NCI-H510A treated with DMSO at 0.1 percent for 48 hours (cell line): ENCODE measurements around the gene CFAP20.
"Not testable (repeated sequence)": the region's sequence is repeated elsewhere in the genome, so short reads cannot be mapped to it uniquely, and the experiment has no call there.

Experiments used
- DNase-seq: peaks from one replicate; lab custom pipeline; 2025; lab: John Stamatoyannopoulos, UW

Gene CFAP20

DNA sequence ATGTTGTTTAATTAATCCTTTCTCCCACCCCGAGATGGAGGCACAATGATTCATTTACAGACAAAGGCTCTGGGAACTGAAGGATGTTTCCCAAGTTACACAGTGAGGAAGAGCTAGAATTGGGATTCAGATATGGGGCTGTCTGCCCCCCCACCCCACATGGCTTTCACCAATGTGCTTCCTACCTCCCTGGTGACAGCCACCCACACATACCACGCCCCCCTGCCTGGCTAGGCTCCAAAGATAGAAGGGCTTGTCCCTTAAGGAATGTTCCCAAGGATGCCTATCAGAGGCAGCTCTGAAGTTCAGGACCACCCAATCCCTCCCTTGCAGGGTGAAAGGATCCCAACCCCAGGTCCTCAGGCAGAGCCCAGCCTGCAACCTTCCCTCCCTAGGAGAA is 32.9 kb downstream of the CFAP20 start:
- DNase-seq: no peak

DNA sequence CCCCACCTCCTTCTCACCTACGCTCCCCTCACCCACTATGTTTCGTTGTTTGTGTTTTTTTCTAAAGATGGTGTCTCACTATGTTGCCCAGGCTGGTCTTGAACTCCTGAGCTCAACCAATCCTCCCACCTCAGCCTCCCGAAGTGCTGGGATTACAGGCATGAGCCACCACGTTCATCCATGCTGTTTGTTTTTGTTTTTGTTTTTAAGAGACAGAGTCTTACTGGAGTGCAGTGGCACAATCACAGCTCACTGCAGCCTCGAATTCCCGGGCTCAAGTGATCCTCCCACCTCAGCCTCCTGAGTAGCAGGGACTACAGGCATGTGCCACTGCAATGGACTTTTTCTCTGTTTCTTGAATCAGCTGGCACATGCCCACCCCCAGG is 33.6 kb downstream of the CFAP20 start:
- DNase-seq: not testable (repeated sequence)

DNA sequence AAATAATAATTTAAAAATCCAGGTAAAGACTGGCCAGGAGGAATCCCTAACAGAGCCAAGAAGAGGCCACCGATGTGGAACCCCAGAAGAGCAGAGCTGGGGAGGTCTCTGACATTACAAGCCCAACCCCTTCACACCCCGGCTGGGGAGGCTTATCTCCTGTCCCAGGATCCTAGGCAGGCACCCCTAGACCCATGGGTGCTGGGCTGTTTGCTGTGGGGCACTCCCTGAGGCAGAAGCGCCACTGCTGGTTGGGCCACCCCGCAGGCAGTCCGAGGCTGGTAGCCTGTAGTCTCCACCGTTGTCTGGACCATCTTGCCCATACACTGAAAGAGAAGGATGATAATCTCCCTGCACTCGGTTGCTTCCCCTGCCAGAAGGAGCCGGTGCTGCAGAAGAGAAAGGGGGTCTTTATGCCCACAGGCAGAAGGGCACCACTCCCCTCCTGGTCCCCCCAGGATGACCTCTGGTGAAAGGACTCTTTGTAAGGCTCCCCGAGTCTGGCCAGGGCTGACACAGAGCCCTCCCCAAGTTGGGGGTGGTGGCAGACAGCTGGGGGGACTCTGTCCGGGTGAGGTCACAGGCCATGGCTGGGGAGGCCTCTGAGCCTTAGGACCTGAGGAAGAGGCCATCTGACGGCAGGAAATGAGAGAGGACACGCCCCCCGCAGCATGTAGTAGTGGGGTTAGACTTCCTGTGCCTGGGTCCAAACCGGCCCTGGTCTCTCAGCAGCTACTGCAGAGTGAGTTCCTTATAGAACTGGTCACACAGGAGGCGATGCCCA is 34.2 kb downstream of the CFAP20 start:
- DNase-seq: no peak

DNA sequence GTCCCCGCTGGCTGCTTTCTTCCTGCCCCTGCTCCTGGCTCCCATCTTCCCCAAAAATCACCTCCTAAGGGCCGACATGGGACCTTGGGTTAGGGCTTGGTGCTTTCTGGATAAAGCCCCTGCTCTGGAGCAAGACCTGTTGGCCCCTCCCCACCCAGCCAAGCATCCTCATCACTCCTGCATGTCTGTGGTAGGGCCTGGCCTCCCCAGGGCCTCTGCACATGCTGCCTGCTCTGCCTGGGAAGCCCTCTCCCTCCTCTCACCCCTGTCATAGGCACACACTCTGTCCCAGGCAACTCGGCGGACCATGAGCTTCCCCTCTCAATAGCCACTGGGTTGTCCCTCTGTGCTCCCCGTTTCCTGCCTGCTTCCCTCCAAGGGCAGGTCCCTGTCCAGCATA is 35.2 kb downstream of the CFAP20 start:
- DNase-seq: no peak

DNA sequence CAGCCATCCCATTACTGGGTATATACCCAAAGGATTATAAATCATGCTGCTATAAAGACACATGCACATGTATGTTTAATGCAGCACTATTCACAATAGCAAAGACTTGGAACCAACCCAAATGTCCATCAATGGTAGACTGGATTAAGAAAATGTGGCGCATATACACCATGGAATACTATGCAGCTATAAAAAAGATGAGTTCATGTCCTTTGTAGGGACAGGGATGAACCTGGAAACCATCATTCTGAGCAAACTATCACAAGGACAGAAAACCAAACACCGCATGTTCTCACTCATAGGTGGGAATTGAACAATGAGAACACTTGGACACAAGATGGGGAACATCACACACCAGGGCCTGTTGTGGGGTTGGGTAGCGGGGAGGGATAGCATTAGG is 38.8 kb downstream of the CFAP20 start:
- DNase-seq: not testable (repeated sequence)

DNA sequence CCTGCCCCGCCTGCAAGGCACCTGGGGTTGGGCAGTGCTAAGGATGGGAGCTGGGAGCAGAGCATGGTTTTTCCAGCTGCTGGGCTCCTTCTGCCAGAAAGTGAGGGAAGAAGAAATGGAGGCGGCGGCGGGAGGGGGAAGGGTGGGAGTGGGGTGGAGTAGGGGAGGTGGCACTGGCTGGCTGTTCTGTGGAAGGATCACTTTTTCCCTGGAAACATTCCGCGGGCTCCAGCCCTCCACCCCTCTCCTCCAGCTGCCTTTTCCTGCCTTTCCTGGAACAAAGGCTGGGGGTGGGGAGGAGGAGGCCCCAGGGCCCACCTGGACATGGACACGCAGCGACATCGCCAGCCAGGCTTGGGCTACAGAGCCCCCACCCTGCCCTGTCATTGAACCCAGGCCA is 41.1 kb downstream of the CFAP20 start:
- no peak for DNase-seq

DNA sequence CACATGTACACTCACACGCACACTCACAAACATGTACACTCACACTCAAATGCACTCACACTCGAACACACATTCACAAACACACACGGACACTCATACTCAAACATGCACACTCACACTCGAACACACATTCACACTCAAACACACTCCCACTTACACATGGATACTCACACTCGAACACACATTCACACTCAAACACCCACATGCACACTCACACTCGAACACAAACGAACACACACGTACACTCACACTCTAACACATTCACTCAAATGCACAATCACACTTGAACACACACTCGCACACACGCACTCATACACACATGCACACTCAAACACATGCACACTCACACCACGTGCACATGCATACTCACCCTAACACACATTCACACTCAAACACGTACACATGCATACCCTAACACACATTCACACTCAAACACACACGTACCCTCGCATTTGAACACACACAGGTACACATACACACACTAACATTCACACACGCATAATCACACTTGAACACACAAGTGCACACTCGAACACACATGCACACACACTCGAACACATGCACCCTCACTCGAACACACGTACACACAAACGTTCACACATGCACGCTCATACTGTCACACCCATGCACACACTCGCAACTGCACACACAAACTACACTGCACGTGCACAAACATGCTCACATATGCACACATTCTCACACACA is 41.8 kb downstream of the CFAP20 start:
- no peak for DNase-seq

DNA sequence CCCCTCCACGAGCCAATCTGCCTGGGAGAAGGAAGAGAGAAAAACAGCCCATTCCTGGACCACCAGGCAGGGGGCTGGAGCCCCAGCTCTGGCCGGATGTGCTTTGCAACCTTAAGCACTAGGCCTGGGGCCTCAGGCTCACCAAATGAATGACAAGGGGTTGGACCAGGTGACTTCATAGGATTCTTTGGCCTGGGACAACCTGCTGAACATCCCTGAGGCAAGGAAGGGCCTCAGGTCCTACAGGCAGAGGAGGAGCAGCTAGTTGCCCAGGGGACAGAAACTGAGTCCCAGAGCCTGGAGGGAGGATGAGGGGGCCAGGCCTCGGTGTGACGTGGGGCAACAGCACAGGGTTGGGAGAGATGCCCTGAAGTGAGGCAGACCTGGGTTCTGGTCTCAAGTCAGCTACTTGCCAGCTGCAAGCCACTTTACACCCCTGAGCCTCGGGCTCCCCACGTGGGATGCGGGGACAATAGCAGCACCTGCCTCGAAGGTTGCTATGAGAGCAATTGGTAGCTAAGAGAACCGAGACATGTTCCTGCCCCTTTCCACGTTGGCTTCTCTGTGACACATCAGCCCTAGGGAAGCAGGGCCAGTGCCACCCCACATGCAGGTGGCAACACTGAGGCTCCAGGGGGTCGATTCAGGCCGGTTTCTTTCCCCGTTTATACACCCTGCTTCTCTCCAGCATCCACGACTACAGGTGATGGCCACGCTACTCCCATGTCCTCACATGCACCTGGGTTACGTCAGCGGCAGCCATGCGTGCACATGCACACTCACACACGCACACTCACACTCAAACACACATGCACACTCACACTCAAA is 42.6 kb downstream of the CFAP20 start:
- no peak for DNase-seq

DNA sequence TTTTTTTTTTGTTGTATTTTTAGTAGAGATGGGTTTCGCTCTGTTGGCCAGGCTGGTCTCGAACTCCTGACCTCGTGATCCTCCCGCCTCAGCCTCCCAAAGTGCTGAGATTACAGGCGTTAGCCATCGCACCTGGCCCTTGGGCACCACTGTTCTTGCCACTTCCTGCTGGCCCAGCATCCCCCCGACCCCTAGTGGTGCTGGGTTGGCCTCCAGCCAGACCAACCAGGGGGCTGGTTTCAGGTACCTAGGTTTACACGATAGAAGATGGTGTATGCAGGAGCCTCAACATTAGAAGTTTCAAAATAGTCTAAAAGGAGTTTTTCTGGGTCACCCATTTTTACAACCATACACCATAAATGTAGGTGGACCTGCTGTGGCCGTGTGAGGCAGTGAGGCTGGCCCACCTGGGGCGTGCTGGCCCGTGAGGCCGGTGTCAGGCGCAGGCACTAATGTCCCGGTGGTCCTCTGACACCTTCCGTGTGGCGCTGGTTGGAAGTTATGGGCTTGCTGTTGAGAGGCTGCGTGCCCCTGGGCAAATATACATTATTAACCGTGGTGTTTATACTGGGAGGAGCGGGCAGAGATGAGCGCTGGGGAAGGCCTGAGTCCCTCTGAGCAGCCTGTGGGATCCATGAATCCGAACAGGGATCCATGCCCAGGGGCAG is 43.5 kb downstream of the CFAP20 start:
- no peak for DNase-seq

DNA sequence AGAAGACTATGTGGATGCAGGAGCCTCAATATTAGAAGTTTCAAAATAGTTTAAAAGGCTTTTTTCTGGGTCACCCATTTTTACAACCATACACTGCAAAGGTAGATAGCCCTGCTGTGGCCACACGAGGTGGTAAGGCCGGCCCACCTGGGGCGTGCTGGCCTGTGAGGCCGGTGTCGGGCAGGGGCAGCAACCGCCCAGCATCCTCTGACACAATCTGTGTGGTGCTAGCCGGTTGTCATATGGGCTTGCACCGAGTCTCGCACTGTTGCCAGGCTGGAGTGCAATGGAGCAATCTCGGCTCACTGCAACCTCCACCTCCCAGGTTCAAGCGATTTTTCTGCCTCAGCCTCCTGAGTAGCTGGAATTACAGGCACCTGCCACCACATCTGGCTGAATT is 44.0 kb downstream of the CFAP20 start:
- no peak for DNase-seq

DNA sequence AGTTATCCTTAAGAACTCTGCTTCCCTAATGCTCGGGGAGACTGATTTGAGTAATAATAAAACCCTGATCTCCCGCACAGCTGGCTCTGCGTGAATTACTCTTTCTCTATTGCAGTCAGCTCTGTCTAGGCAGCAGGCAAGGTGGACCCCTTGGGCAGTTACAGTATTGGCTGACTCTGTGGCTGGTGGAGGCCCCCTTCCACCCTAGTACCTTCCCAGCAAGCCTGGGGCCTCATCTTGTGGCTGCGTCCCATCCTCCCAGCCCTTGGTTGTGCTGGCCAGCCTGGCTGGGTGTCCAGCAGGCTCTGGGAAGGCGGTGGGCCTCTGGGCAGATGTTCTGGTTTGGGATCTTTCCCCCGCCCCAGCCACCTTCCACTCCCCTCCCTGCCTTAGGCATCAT is 44.5 kb downstream of the CFAP20 start:
- DNase-seq: no peak

DNA sequence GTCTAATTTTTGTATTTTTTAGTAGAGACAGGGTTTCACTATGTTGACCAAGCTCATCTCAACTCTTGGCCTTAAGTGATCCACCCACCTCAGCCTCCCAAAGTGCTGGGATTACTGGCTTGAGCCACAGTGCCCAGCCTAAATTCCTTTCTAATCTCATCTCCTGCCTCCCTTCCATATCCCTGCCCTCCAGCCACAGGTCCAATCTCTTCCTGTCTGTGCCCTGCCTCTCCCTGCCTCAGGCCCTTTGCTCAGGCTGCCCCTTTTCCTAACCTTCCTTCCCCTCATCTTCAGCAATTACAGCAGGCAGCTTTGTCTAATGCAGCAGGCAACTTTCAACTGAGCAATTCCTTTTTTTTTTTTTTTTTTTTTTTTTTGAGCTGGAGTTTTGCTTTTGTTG is 46.8 kb downstream of the CFAP20 start:
- DNase-seq: no peak

DNA sequence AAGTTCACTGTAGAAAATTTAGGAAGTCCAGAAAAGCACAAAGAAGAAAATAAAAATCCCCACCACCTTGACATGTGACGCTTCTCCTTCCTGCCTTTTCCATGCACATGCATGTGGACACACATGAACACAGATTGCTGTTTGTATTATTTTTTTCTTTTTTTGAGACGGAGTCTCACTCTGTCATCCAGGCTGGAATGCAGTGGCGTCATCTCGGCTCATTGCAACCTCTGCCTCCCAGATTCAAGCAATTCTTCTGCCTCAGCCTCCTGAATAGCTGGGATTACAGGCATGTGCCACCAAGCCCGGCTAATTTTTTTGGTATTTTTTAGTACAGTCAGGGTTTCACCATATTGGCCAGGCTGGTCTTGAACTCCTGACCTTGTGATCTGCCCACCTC is 48.5 kb downstream of the CFAP20 start:
- DNase-seq: not testable (repeated sequence)

DNA sequence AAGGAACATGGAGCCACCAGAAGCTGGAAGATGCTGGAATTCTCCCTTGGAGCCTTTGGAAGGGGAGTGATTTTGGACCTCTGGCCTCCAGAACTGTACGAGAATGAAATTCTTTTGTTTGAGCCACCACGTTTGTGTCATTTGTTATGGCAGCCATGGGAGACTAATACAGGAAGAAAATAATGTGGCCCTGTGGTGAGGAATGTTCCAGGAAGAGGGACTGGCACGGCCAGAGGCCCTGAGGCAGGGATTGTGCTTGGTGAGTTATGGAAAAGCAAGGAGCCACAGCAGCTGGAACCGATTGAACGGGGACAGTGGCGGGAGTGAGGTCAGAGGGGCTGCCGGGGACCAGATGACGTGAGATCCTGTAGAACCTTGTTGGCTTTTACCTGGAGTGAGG is 51.4 kb downstream of the CFAP20 start:
- no peak for DNase-seq

DNA sequence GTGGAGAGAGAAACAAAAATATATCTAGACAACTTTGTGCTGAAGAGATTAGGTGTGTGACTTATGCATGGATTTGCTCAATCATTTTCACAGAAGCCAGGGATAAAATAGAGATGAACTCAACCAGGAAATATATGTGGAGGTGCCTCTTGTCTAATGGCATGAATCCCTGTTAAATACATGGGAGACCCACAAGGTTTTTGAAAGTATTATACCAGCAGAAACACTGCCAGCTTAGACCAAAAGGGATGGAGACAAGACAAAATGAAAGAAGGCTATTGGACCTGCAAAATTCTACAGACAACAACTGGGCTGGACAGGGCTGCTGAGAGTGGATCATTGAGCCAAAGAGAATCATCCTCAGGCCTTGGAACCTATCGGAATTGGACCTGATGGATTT is 52.7 kb downstream of the CFAP20 start:
- DNase-seq: no peak

DNA sequence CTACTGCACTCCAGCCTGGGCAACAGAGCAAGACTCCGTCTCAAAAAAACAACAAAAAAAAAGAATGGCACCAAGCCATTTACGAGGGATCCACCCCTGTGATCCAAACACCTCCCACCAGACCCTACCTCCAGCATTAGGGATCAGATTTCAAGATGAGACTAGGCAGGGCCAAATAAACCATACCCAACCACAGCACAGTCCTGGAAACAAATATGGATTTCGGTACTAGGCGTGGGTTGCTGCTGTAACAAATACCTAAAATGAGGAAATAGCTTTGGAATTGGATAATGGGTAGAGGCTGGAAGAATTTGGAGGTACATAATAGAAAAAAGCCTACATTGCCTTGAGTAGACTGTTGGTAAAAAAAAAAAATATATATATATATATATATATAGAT is 54.5 kb downstream of the CFAP20 start:
- DNase-seq: no peak

DNA sequence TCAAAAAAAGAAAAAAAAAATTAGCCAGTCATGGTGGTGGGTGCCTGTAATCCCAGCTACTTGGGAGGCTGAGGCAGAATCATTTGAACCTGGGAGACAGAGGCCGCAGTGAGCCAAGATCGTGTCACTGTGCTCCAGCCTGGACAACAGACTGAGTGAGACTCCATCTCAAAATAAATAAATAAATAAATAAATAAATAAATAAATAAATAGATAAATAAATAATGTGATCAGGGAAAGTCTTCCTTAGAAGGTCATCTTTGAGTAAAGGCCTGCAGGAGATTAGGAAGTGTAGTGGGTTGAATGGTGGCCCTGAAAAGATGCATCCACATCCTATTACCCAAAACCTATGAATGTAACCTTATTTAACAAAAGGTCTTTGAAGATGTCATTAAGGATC is 56.1 kb downstream of the CFAP20 start:
- DNase-seq: not testable (repeated sequence)

DNA sequence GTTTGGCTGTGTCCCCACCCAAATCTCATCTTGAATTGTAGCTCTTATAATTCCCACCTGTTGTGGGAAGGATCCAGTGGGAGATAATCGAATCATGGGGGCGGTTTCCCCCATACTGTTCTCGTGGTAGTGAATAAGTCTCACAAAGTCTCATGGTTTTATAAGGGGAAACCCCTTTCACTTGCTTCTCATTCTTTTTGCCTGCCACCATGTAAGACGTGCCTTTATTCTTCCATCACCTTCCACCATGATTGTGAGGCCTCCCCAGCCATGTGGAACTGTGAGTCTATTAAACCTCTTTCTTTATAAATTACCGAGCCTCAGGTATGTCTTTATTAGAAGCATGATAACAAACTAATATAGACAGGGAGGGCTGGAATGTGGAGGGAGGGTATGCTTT is 57.0 kb downstream of the CFAP20 start:
- not testable (repeated sequence) for DNase-seq

DNA sequence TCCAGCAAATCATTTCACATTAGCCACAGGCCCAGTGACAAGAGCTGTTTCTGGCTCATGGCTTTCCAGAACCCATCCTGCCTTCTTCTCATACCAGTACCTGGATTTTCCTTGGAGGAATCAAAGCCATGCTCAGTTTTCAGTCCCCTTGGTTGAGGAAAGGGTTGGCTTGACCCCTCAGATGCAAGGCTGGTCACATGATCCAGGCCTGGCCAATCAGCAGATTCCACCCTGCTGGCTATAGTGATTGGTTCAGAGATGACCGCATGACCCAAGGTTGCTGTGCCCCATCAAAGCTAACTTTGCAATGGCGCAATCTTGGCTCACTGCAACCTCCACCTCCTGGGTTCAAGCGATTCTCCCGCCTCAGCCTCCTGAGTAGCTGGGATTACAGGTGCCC is 58.6 kb downstream of the CFAP20 start:
- DNase-seq: no peak
